GM23248 (cell line): Measurements from ENCODE around the gene CLDN11.

Experiments used
- EZH2 ChIP-seq: fragments of 200-600 bp; sonication (generic); IDR thresholded peaks from 2 replicates; pipeline ENCODE4 v1.6.1; 2018; ENCODE audit warnings: antibody characterized with exemption, mild to moderate bottlenecking; ENCODE audit not compliant: insufficient read depth, poor library complexity, severe bottlenecking
- EZH2phosphoT487 ChIP-seq: fragments of 200-600 bp; sonication (generic); IDR thresholded peaks from 2 replicates; pipeline ENCODE4 v1.6.1; 2018; ENCODE audit warnings: antibody characterized with exemption, moderate library complexity, mild to moderate bottlenecking, low read depth; ENCODE audit not compliant: insufficient read depth

DNA sequence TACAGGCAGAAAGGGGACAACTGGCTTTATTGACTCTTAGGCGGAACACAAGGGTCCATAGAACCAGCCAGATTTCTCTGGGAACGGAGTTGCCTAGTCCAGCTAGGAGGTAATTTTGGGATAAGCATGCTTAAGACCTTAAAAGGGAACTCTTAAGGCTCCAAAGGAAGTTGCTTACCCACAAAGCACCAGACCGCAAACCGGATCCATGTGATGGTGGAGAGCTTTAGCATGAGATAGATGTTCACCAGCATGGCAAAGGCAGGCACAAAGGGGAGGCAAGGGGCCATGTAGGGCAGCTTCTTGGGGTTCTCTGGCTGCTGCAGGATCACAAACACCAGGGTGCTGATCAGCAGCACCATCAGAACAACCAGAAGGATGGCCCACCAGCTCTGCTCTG, 61.4 kb downstream of the CLDN11 start:
- TF ChIP-seq EZH2: no peak
- TF ChIP-seq EZH2phosphoT487: no peak
